HG02588 (cell line): ENCODE data around the gene NMT2.

Experiments used
- ATAC-seq: cut with Tn5 transposase; IDR thresholded peaks from one replicate; pipeline ENCODE4 v1.9.1; 2021; ENCODE audit warnings: mild to moderate bottlenecking, moderate library complexity; ENCODE audit not compliant: unreplicated experiment

NMT2 gene

GRCh38 chr10:15097011-15097812 is 71.3 kb downstream of the NMT2 start, which contains the start of gene RPP38:
RPP38 (plus strand) TSS chr10:15097355; CDS start chr10:15103315, 5,960 bp downstream.
- peak; percentile 87 for ATAC-seq

GRCh38 chr10:15096661-15097010 is 71.9 kb downstream of the NMT2 start:
- ATAC-seq, result no peak

DNA sequence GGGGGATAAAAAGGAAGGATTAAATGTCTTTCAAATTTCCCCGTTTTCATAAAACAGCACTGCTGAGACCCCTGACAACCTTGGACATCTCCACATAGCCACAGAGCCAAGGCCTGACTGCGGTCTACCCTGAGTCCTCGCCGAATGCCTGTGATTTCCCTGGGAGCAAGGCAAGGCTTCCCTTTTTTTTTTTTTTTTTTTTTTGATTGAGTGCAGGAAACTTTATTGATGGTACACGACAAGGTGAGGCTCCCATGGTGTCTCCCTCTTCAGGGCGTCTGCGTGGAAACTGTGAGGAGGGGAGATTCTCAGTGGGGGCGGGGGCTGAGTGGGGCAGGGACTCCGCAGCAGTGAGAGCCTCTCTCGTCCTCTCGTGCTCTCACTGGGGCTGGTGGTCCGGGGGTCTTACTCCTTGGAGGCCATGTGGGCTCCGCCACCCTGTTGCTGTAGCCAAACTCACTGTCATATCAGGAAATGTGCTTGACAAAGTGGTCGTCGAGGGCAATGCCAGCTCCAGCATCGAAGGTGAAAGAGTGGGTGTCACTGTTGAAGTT is 75.6 kb downstream of the NMT2 start:
- no peak for ATAC-seq

DNA sequence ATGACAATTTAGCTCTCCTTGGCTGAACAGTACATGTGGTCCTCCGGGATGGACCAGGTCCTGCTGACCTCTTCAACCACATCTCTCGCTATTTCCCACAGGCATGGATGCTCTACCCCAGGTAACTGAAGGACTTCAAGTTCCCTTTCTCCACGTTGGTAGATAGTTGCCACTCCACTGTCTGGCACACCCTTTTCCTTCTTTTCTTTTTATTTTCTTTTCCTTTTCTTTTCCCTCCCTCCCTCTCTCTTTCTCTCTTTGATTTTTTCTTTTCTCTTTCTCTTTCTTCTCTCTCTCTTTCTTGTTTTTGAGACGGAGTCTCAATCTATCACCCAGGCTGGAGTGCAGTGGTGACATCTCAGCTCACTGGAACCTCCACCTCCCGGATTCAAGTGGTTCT is 77.1 kb downstream of the NMT2 start:
- ATAC-seq, result no peak

DNA sequence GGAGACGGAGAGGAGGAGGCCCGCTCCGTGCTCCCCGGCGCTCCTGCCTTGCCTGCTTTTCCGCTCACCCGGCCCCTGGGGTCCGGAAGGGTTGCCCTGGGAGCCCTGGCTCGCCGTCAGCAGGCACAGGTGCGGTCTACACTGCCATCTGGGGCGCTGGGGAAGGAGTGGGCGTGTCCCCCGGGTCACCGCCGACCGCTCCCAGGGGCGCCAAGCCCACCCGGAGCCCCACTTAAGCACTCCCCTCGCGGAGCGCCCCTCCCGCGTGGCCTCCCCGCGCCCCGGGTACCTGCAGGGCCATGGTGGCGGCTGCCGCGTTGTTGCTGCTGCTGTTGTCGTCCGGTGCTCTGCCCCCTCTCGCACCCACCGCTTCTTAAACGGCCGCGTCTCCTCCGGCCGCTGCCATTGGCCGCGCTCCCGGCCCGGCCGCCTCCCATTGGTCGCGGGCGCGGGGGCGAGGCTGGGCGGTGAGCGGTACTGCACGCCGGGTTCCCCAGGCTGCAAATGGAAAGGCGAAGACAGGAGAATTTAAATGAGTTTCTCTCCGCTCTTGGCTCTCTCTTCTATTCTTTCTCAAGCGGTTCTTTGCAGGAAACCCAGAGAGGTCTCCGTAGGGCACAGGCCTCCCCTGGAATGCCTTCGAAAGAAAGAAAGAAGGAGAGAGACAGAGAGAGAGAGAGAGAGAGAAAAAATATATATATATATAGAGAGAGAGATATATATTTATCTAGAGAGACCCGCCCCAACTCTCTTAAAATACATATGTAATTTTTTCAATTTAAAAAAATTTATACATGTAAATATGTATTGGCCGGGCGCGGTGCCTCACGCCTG is 79.8 kb downstream of the NMT2 start, which contains the start of gene ACBD7:
Gene ACBD7, minus strand, starts transcription at position 349 of the 834 bp plus-strand sequence. Its CDS starts 48 bp downstream, at position 301.
- ATAC-seq, result peak; percentile 100

DNA sequence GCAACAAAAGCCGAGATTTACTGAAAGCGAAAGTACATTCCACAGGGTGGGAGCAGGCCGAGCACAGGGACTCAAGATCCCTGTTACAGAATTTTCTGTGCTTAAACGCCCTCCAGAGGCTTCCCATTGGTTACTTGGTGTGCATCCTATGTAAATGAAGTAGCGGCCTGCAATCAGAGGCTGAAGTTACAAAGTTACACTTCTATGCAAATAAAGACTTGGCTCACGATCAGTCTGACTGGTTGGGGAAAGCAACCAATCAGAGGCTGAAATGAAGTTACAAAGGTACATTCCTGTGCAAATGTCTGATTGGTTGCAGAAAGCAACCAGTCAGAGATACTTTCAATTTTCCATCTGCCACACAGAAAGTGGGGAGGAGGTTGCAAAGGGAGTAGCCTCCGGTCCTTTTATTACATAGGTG is 84.0 kb downstream of the NMT2 start:
- no peak for ATAC-seq

- no peak for ATAC-seq
These were observed 84.6 kb downstream of the NMT2 start for GRCh38 chr10:15083674-15084501.

DNA sequence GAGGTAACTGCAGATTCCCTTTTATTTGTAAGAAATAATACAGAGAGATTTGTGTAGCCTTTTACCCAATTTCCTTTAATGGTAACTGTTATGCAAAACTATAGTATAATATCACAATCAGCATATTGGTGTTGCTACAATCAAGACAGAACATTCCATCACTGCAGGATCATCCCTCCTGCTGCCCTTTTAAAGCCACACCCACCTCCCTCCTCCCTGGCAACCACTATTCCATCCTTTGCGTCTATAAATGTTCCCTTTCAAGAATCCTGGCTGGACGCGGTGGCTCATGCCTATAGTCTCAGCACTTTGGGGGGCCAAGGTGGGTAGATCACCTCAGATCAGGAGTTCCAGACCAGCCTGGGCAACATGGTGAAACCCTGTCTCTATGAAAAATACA is 93.1 kb downstream of the NMT2 start:
- ATAC-seq, result no peak

DNA sequence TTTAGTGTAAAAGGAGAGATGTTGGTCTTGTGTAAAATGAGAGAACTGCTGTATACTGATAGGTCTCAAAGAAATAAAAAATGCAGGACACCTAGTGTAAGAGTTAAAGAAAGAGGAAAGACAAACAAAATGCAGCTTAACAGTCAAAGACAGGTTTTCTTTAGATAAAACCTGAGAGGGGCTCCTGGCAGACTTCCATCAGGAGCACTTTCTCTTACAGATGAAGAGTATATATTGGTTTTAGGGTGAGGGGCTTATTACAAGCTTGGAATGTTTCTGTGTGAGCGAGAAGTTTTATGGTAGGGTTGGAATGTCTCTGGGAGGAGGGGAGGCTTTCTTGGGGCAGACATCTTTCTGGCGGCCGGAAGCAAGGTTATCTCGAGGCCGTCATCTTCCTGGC is 96.1 kb downstream of the NMT2 start:
- ATAC-seq, result no peak

GRCh38 chr10:15069230-15069629 is 99.3 kb downstream of the NMT2 start:
- no peak for ATAC-seq

- no peak for ATAC-seq
These were observed 99.7 kb downstream of the NMT2 start for GRCh38 chr10:15068802-15069201.

DNA sequence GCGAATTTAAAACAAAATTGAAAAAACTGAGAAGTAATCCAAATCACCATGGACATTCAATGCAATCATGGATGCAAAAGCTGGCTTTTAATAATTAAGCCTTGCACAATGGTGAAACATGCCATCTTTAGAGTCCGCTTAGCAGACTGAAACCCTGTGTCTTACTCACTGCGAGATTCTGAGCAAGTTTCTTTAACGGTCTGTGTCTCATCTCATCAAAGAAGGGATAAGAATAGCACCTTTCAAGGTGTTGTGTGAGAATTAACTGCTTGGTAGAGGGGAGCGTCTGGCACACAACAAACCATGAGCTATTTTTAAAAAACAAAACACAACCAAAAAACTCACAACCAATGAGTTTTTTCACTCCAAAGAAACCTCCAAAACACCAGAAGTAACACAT is 101.3 kb downstream of the NMT2 start:
- no peak for ATAC-seq

DNA sequence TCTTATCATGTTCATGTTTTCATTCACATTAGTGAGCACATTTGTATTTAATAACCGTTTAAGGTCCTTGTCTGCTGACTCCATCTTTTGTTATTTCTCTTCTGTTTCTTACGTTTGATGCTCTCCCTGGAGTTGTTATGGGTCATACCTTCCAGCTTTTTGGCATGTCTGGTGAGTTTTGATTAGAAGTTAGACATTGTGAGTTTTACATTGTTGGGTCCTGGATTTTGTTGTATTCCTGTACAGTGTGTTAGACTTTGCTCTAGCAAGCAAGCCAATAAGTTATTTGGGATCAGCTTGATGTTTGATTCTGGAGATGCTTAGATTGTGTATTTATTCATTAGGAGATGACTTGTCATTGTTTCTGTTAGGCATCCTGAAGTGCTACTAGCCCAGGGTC is 107.9 kb downstream of the NMT2 start:
- ATAC-seq, result no peak

DNA sequence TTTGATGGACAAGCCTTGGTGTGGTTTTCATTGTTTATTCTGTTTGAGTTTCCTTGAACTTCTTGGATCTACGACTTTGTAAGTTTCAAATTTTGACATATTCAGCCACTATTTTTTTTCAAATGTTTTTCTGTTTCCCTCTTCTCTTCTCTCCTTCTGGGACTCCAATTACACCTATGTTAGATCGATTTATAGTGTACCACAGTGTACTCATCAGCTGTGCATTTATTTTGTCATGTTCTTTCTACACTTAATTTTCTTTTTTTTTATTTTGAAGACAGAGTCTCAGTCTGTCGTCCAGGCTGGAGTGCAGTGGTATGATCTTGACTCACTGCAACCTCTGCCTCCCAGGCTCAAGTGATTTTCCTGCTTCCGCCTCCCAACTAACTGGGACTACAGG is 108.6 kb downstream of the NMT2 start:
- no peak for ATAC-seq

GRCh38 chr10:15058689-15059088 is 109.8 kb downstream of the NMT2 start:
- ATAC-seq, result no peak
